Measurements from ENCODE around the gene UBTD2.
A peak's percentile ranks its signal among the peaks of the same experiment; 100 is the strongest.

The UBTD2 gene

GRCh38 chr5:172264815-172265395 lies 18.7 kb downstream of the UBTD2 start:
- no peak for DNase-seq (ENCODE audit: extremely low spot score, insufficient read length, low read depth)
- FAIRE-seq = no peak

DNA sequence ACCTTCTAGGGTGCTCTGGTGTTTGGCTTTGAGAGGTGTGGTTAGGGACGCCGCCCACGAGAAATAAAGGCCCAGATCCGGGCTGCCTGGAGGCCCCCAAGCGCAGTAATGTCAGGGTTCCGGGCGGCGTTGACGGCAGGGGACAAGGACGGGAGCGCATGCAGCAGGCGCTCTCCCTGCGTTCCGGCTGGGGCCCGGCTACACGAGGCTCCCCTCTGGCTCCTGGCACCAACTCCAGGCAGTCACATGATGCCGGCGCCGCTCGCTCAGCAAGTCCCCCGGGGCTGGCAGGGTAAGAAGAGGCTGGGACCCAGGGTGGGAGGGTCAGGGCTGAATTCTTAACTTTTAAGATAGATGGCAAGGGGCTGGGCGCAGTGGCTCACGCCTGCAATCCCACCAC lies 28.1 kb downstream of the UBTD2 start:
- DNase-seq (ENCODE audit: extremely low spot score, insufficient read length, low read depth) = no peak
- no peak for FAIRE-seq

- DNase-seq (ENCODE audit: extremely low spot score, insufficient read length, low read depth) (no peak), FAIRE-seq (no peak)
Measured at GRCh38 chr5:172252501-172252900, 31.1 kb downstream of the UBTD2 start.

- DNase-seq (ENCODE audit: extremely low spot score, insufficient read length, low read depth) = no peak
- no peak for FAIRE-seq
Measured at GRCh38 chr5:172251419-172251818, 32.1 kb downstream of the UBTD2 start.

- no peak for DNase-seq (ENCODE audit: extremely low spot score, insufficient read length, low read depth)
- FAIRE-seq = no peak
Measured at GRCh38 chr5:172248637-172249036, 34.9 kb downstream of the UBTD2 start.

- FAIRE-seq = no peak
- DNase-seq (ENCODE audit: extremely low spot score, insufficient read length, low read depth) = no peak
Measured at GRCh38 chr5:172245703-172246125, 37.9 kb downstream of the UBTD2 start.

GRCh38 chr5:172245046-172245445 lies 38.5 kb downstream of the UBTD2 start:
- FAIRE-seq = no peak
- DNase-seq (ENCODE audit: extremely low spot score, insufficient read length, low read depth) = no peak

DNA sequence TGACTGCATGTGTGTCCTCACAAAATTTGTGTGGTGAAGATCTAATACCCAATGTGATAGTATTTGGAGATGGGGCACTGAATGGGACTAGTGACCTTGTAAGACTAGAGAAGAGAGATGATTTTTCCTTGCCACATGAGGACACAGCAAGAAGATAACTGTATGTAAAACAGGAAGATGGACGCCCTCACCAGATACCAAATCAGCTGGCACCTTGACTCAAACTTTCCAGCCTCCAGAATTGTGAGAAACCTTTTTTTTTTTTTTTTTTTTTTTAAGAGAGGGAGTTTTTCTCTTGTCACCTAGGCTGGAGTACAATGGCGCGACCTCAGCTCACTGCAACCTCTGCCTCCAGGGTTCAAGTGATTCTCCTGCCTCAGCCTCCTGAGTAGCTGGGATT lies 40.3 kb downstream of the UBTD2 start:
- DNase-seq (ENCODE audit: extremely low spot score, insufficient read length, low read depth) (no peak), FAIRE-seq (no peak)

DNA sequence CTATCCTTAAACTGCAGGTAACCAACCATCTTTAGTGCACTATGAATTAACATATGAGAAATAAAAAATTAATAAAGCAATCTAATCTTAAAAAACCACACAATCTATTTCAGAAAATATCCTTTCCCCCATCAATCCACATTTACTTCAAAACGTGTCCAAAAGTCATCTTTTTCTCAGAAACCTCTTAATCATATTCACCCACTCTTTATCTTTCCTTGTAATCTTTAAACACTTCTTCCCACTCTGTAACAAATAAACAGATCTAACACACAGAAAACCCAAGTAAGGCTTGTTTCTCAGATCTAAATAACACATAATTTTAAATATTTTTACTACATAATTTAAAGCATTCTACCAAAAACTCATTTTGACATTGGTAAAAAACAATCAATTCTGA lies 45.2 kb downstream of the UBTD2 start:
- no peak for FAIRE-seq

DNA sequence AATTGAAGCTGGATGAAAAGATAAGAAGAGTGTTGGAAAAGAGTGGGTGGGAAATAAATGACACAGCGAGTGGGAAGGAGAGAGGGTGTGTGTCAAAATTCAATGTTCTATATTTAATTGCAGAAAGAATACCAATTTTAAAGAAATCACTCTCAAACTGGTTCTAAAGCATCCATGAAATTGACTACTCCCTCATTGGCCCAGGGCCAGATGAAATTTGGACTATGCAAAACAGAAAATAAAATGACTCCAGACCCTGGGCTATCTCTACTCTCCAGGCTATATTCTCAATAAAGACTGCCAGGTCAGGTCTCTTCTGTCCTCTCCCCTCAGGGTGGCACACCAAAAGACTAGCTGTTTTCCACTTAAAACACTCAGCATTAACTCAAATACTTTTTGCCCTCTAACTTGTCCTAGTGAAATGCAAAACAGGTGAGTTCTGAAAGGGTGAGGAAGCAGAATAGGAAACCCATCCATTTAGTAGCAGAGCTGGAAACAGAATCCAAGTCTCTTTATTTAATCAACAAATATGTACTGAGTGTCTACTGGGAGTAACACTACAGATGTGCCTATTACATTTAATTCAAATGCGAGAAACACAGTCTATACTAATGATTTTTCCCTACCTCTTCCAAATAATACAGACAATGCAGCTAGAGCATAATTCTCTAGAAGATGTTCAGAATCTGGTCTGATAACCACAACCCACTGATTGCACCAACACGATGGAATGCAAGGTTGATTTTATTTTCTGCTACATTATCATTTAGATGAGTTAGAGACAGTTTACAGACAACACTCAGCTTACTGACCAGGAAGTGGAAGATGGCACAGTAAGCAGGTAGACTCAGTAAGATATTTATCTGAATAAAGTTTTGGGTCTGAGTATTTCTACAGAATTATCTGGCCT lies 47.5 kb downstream of the UBTD2 start:
- no peak for DNase-seq (ENCODE audit: extremely low spot score, insufficient read length, low read depth)
- FAIRE-seq = no peak

More for the DNA sequence above, 45.2 kb downstream of the UBTD2 start:
- no peak for DNase-seq (ENCODE audit: extremely low spot score, insufficient read length, low read depth)

DNA sequence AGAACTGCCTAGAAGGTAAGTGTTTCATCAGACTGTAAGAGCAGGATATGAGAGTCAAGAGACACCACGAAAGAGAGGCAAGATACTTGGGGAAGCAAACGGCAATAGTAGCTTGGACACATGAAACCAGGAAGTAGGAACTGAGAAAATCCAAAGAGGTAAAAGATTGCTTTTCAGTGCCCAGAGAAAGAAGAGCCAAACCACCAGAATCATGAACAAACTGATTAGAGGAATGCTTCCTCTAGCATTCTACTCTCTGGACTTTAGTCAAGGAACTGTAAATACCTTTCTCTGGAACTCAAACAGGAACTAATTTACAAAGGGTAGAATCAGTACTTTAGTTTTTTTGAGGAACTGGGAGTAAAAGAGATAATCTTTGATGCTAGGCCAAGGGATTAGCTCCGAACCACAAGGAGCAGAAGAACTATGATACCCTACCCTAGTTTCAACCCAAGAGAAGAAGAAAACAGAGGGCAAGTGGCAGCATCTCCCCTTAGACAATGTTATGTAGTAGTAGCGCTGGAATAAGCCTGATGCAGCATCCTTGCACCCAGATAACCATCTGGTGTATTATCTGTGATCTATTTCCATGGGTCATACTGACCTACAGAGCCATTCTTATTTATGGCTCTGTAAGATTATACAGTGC lies 48.3 kb downstream of the UBTD2 start:
- DNase-seq (ENCODE audit: extremely low spot score, insufficient read length, low read depth) (peak; percentile 7), FAIRE-seq (peak; percentile 82)

- no peak for DNase-seq (ENCODE audit: extremely low spot score, insufficient read length, low read depth)
- FAIRE-seq = no peak
Measured at GRCh38 chr5:172234031-172234430, 49.5 kb downstream of the UBTD2 start.

DNA sequence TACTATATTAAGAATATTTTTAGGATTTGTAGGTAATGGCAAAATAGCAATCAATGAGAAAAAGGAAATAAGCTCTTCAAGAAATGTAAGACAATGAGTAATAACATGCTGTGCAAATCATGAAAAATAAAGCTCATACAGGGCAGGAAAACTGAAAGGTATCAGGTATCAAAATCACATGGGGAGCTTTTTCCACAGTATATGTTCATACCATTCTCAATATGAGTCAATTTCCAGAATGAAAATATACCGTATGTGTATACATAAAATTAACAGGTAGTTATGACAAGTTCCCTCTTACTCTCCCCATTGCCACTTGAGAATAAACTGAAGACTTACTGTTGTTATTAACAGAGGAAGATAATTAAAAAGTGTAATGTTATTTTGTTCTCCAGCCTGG lies 53.7 kb downstream of the UBTD2 start:
- FAIRE-seq = peak; percentile 71
- DNase-seq (ENCODE audit: extremely low spot score, insufficient read length, low read depth) = no peak

GRCh38 chr5:172224996-172225395 lies 58.6 kb downstream of the UBTD2 start:
- no peak for FAIRE-seq

DNA sequence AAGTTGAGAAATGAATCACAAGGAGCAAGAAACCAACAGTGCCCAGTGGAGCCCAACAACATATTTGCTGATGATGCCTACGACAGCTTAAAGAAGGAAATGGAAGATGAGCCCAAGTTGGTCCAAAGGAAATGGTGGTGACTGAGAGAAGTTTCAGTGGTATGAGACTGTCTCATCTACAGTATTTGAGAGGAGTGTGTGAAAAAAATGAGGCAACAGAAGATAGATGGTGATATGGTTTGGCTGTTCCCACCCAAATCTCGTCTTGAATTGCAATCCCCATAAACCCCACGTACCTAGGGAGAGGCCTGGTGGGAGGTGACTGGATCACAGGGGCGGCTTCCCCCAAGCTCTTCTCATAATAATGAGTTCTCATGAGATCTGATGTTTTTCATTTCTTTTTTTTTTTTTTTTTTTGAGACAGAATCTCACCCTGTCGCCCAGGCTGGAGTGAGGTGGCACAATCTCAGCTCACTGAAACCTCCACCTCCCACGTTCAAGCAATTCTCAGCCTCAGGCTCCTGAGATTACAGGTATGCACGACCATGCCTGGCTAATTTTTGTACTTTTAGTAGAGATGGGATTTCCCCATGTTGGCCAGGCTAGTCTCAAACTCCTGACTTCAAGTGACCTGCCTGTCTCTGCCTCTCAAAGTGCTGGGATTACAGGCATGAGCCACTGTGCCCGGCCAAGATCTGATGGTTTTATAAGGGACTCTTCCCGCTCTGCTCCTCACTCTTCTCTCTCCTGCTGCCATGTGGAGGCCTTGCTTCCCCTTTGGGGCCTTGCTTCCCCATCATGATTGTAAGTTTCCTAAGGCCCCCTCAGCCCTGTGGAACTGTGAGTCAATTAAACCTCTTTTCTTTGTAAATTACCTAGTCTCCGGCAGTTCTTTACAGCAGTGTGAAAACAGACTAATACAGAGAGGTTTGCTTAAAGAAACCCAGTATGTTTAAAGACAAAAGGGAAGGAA lies 59.4 kb downstream of the UBTD2 start:
- DNase-seq (ENCODE audit: extremely low spot score, insufficient read length, low read depth) = peak; percentile 23
- FAIRE-seq = peak; percentile 94

More at GRCh38 chr5:172224996-172225395, 58.6 kb downstream of the UBTD2 start:
- no peak for DNase-seq (ENCODE audit: extremely low spot score, insufficient read length, low read depth)

GRCh38 chr5:172219296-172219695 lies 64.3 kb downstream of the UBTD2 start:
- no peak for FAIRE-seq

GRCh38 chr5:172216345-172216744 lies 67.2 kb downstream of the UBTD2 start:
- FAIRE-seq (no peak), DNase-seq (ENCODE audit: extremely low spot score, insufficient read length, low read depth) (no peak)

More at GRCh38 chr5:172219296-172219695, 64.3 kb downstream of the UBTD2 start:
- DNase-seq (ENCODE audit: extremely low spot score, insufficient read length, low read depth) = no peak

- no peak for DNase-seq (ENCODE audit: extremely low spot score, insufficient read length, low read depth)
- FAIRE-seq = no peak
Measured at GRCh38 chr5:172213126-172213525, 70.4 kb downstream of the UBTD2 start.

DNA sequence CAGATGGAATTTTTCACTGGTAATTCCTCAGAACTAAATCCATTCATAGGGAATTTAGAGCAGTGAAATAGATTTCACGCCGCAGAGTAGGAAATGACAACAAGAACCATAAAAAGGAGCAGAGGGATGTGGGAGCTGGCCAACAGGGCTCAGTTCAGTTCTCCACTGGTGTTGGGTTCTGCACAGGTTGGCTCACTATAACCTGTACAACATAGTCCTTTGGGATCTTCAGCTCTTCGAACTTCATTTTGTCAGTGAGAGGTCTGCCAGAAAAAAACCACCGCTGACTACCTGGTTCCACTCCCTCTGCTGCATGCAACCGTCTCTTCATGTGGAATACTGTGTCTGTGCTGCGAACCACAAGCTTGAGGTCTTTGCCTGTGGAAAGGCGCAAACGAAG lies 71.9 kb downstream of the UBTD2 start:
- no peak for FAIRE-seq

DNA sequence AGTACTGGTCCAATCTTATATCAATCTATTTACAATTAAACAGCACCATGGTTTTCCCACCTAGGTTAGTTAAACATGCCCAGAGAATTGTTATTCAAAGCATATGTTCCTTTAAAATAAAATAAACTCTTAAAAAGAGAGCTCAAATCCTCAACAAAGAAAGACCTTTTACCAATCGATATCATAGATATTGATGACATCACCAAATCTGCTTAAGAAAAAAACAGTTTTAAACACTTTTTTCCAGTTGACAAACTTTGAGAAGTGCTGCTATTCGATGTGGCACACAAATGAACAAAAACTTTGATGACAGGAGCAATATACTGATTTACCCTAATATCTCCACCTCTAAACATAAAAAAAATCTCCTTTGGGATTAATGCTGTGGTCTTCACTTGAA lies 73.8 kb downstream of the UBTD2 start:
- DNase-seq (ENCODE audit: extremely low spot score, insufficient read length, low read depth) (no peak), FAIRE-seq (no peak)

More for the DNA sequence above, 71.9 kb downstream of the UBTD2 start:
- no peak for DNase-seq (ENCODE audit: extremely low spot score, insufficient read length, low read depth)
